Body of pancreas (tissue), 4 donors: ENCODE data around the gene PROB1.
A peak's percentile ranks its signal among the peaks of the same experiment; 100 is the strongest.

Experiments used
- POLR2A ChIP-seq, 3 donors: fragments of 450-650 bp; IDR thresholded peaks; one replicate each; pipeline ENCODE4 v1.6.1; 2016; ENCODE audit warnings: antibody characterized with exemption in 3 of 3, mild to moderate bottlenecking in 2 of 3
- TF ChIP-seq, protein P1 (sequence below), 7 experiments: fragments of 450-650 bp in 4 of 7; fragments of 200-600 bp in 3 of 7; sonication (generic) in 3 of 7; IDR thresholded peaks; one replicate each; pipeline ENCODE4 v1.5.1; 2016 to 2019; ENCODE audit warnings: antibody characterized with exemption in 7 of 7

DNA sequence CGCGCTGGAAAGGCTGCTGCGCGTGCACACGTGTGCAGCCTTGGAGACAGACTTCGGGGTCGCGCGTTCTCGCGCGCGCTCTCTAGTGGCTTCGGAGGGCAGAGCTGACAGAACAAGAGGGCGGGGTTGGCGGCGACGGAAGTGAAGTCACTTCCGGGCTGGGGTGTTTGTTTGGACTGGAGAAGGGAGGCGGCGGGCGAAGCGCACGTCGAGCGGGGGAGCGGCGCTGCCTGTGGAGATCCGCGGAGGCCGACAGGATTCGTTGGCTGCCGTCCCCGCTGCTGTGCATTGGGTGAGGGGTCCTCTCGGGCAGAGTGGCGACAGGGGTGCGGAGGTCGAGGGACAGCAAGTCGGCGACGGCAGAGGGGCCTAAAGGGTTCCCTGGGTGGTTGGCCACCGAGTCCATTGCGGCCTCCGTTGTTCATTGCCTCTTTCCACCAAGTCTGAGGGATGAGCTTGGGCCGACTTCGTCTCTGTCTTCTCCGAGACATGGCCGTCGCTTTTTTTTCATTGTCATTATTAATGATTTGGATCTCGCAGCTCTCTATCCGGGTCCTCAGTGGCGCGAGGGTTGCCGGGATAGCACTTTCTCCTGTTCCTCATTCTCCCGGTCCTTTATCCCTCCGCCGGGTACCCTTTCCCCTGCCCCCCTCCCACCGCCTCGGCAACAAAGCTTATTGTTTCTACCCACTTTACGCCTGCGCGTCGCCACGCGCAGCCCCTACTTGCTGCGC is 53.0 kb downstream of the PROB1 start, which contains the start of gene PAIP2:
- peak; percentile 82 to 97 (median 96) for TF ChIP-seq POLR2A (IDR thresholded peaks at IDR 0.05)
- TF ChIP-seq, protein P1, sequence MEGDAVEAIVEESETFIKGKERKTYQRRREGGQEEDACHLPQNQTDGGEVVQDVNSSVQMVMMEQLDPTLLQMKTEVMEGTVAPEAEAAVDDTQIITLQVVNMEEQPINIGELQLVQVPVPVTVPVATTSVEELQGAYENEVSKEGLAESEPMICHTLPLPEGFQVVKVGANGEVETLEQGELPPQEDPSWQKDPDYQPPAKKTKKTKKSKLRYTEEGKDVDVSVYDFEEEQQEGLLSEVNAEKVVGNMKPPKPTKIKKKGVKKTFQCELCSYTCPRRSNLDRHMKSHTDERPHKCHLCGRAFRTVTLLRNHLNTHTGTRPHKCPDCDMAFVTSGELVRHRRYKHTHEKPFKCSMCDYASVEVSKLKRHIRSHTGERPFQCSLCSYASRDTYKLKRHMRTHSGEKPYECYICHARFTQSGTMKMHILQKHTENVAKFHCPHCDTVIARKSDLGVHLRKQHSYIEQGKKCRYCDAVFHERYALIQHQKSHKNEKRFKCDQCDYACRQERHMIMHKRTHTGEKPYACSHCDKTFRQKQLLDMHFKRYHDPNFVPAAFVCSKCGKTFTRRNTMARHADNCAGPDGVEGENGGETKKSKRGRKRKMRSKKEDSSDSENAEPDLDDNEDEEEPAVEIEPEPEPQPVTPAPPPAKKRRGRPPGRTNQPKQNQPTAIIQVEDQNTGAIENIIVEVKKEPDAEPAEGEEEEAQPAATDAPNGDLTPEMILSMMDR (IDR thresholded peaks at IDR 0.05): peak; percentile 71 to 91 (median 88)
